DND-41 (cell line): ENCODE data around the gene CD4.

Experiments
- EZH2 ChIP-seq: IDR thresholded peaks from 3 replicates; pipeline ENCODE4 v1.6.1; 2012; ENCODE audit warnings: borderline replicate concordance, low read depth, mild to moderate bottlenecking, moderate library complexity, low read length, inconsistent platforms; ENCODE audit not compliant: severe bottlenecking
- TF ChIP-seq, protein P1 (sequence below): IDR thresholded peaks from 2 replicates; pipeline ENCODE4 v1.5.1; 2012; ENCODE audit warnings: borderline replicate concordance, low read length, moderate library complexity, mild to moderate bottlenecking; ENCODE audit not compliant: poor library complexity, severe bottlenecking; ENCODE audit errors: extremely low read depth

DNA sequence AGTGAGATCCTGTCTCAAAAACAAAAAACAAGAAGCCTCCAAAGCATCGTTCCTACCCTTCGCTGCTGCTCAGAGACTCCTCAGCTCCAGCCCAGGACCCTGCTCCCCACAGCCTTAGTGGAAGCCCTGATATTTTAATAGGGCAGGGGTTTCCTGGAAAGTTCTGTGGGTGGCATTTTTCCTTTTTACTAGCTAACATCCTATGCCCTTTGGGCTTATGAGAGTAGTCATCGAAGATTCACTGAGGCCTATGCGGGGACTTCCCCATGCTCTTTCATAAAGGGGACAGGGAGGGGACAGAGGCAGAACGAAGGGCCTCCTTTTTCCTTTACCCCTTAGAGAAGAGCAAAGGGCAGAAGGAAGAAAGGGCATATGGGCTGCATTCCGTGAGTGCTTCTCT lies 8.8 kb upstream of the CD4 start:
- TF ChIP-seq, protein P1, sequence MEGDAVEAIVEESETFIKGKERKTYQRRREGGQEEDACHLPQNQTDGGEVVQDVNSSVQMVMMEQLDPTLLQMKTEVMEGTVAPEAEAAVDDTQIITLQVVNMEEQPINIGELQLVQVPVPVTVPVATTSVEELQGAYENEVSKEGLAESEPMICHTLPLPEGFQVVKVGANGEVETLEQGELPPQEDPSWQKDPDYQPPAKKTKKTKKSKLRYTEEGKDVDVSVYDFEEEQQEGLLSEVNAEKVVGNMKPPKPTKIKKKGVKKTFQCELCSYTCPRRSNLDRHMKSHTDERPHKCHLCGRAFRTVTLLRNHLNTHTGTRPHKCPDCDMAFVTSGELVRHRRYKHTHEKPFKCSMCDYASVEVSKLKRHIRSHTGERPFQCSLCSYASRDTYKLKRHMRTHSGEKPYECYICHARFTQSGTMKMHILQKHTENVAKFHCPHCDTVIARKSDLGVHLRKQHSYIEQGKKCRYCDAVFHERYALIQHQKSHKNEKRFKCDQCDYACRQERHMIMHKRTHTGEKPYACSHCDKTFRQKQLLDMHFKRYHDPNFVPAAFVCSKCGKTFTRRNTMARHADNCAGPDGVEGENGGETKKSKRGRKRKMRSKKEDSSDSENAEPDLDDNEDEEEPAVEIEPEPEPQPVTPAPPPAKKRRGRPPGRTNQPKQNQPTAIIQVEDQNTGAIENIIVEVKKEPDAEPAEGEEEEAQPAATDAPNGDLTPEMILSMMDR = no peak
- TF ChIP-seq EZH2 = no peak
